ENCODE data around the gene TRIOBP.

The TRIOBP gene

GRCh38 chr22:37804881-37805809, 108.3 kb downstream of the TRIOBP start:
- DNase-seq (ENCODE audit: low read depth in 2 of 2), result peak; percentile 20 to 30

GRCh38 chr22:37805810-37806277, 109.0 kb downstream of the TRIOBP start:
- no peak for DNase-seq (ENCODE audit: low read depth in 2 of 2)

- DNase-seq (ENCODE audit: low read depth in 2 of 2), result no peak
Observed at GRCh38 chr22:37806409-37807333, 109.8 kb downstream of the TRIOBP start.

- peak; percentile 63 to 66 for DNase-seq (ENCODE audit: low read depth in 2 of 2)
Observed at GRCh38 chr22:37807410-37808293, 110.8 kb downstream of the TRIOBP start, which contains the start of gene GCAT. Gene GCAT (plus strand): TSS chr22:37807934. CDS start chr22:37807968, 34 bp downstream.

GRCh38 chr22:37808294-37808657, 111.4 kb downstream of the TRIOBP start:
- DNase-seq (ENCODE audit: low read depth in 2 of 2), result no peak

GRCh38 chr22:37809672-37810333, 113.0 kb downstream of the TRIOBP start:
- DNase-seq (ENCODE audit: low read depth in 2 of 2), result no peak

GRCh38 chr22:37811867-37812266, 115.0 kb downstream of the TRIOBP start:
- DNase-seq (ENCODE audit: low read depth in 2 of 2), result no peak

- DNase-seq (ENCODE audit: low read depth in 2 of 2), result no peak
Observed at GRCh38 chr22:37812869-37813678, 116.2 kb downstream of the TRIOBP start.

- no peak for DNase-seq (ENCODE audit: low read depth in 2 of 2)
Observed at GRCh38 chr22:37815593-37815992, 118.7 kb downstream of the TRIOBP start.

GRCh38 chr22:37816543-37817180, 119.8 kb downstream of the TRIOBP start:
- no peak for DNase-seq (ENCODE audit: low read depth in 2 of 2)

- peak; percentile 58 to 75 for DNase-seq (ENCODE audit: low read depth in 2 of 2)
Observed at GRCh38 chr22:37817705-37818408, 121.0 kb downstream of the TRIOBP start.

GRCh38 chr22:37818409-37819104, 121.7 kb downstream of the TRIOBP start:
- peak; percentile 17 to 30 for DNase-seq (ENCODE audit: low read depth in 2 of 2)

- DNase-seq (ENCODE audit: low read depth in 2 of 2), result no peak
Observed at GRCh38 chr22:37819105-37819433, 122.2 kb downstream of the TRIOBP start.

- DNase-seq (ENCODE audit: low read depth in 2 of 2), result no peak
Observed at GRCh38 chr22:37820350-37820749, 123.5 kb downstream of the TRIOBP start.

GRCh38 chr22:37822079-37822833, 125.4 kb downstream of the TRIOBP start:
- no peak for DNase-seq (ENCODE audit: low read depth in 2 of 2)

GRCh38 chr22:37823134-37823985, 126.5 kb downstream of the TRIOBP start, which contains the start of gene GALR3:
Gene GALR3 (plus strand): TSS chr22:37823382. CDS start chr22:37823407, 25 bp downstream.
- DNase-seq (ENCODE audit: low read depth in 2 of 2), result no peak

Data from stimulated activated CD8-positive, alpha-beta memory T cell treated with anti-CD3 and anti-CD28 coated beads, Interleukin-7, amount 100 ng/mL, for 1 hour (primary cell).